Panc1 (cell line): Measurements from ENCODE around the gene FAM174C. TPM values are rescaled to one million over a fixed set of nuclear protein-coding genes. Genes with fewer than 3 reads are reported as not detected.

ENCODE experiments used
- ATAC-seq: fragments of 200-7000 bp; cut with Tn5 transposase; 2 replicates; pipeline ENCODE4 v1.9.1; 2020; ENCODE audit warnings: mild to moderate bottlenecking, moderate library complexity
- BruUV-seq: library from RNA; stranded (reverse); fragments of 400-500 nt; replicated peaks from 2 replicates; lab custom pipeline; 2021; lab: Mats Ljungman, UMichigan
- CTCF ChIA-PET: fragments of 300-600 bp; sonication (Branson Sonifier 250); formaldehyde crosslinking; loops from one replicate; lab custom pipeline; 2022; ENCODE audit warnings: antibody characterized with exemption; lab: Charles Lee
- POLR2A ChIA-PET: fragments of 300-600 bp; sonication (Branson Sonifier 250); formaldehyde crosslinking; loops from one replicate; lab custom pipeline; 2022; ENCODE audit warnings: antibody characterized with exemption; lab: Charles Lee
- DNase-seq: peaks from one replicate; pipeline ENCODE4 v3.0.0-alpha.2; 2010; ENCODE audit warnings: low read depth, low spot score
- H3K27ac ChIP-seq: 2 replicates; pipeline ENCODE4 v1.5.1; 2011; ENCODE audit warnings: mild to moderate bottlenecking, low read length, inconsistent platforms
- H3K27me3 ChIP-seq: fragments of 200-500 bp; sonication (Bioruptor generic); 2 replicates; pipeline ENCODE4 v1.6.0; 2014; ENCODE audit warnings: low read length, inconsistent platforms; ENCODE audit not compliant: control insufficient read depth, insufficient read depth
- H3K36me3 ChIP-seq: fragments of 200-500 bp; sonication (Bioruptor generic); 2 replicates; pipeline ENCODE4 v1.5.1; 2014; ENCODE audit warnings: inconsistent platforms, mild to moderate bottlenecking, low read length, moderate library complexity; ENCODE audit not compliant: control insufficient read depth, insufficient read depth
- H3K4me1 ChIP-seq: 2 replicates; pipeline ENCODE4 v1.5.1; 2011; ENCODE audit warnings: inconsistent platforms, mild to moderate bottlenecking, low read length, moderate library complexity; ENCODE audit not compliant: control insufficient read depth, insufficient read depth
- H3K4me3 ChIP-seq, 2 experiments: 2 replicates each; pipeline ENCODE4 v1.5.1; 2011 to 2012; ENCODE audit warnings: low read depth in 2 of 2, low read length in 2 of 2, mild to moderate bottlenecking in 2 of 2, inconsistent platforms in 1 of 2, moderate library complexity in 1 of 2
- H3K9me3 ChIP-seq: fragments of 200-500 bp; sonication (Bioruptor generic); 2 replicates; pipeline ENCODE4 v1.5.1; 2014; ENCODE audit warnings: low read depth, mild to moderate bottlenecking, inconsistent platforms, low read length, moderate library complexity; ENCODE audit not compliant: control insufficient read depth, insufficient read depth
- CTCF ChIP-seq: fragments of 450-650 bp; IDR thresholded peaks from 2 replicates; pipeline ENCODE4 v1.5.1; 2017; ENCODE audit warnings: mild to moderate bottlenecking
- POLR2AphosphoS5 ChIP-seq: IDR thresholded peaks from 2 replicates; pipeline ENCODE4 v1.6.1; 2012; ENCODE audit warnings: mild to moderate bottlenecking, low read depth, low read length, moderate library complexity
- REST ChIP-seq, 2 experiments: IDR thresholded peaks; 2 replicates each; pipeline ENCODE4 v1.6.1; 2011 to 2012; ENCODE audit warnings: low read depth in 2 of 2, control low read depth in 1 of 2, low read length in 1 of 2, mild to moderate bottlenecking in 1 of 2, moderate library complexity in 1 of 2; ENCODE audit not compliant: insufficient read depth in 1 of 2
- SIN3A ChIP-seq: IDR thresholded peaks from 2 replicates; pipeline ENCODE4 v1.6.1; 2012; ENCODE audit warnings: low read depth, mild to moderate bottlenecking, low read length, moderate library complexity, borderline replicate concordance; ENCODE audit not compliant: insufficient read depth
- TCF7L2 ChIP-seq: IDR thresholded peaks from 2 replicates; pipeline ENCODE4 v1.6.1; 2011; ENCODE audit warnings: mild to moderate bottlenecking, low read depth, low read length, inconsistent platforms
- in situ Hi-C: cut with HindIII; loops from 2 replicates; pipeline ENCODE4 v1.10.0; 2016; ENCODE audit warnings: low sequenced_read_pairs, low pct_unique_long_range_greater_than_20kb
- intact Hi-C: fragments of 100-400 bp; cut with micrococcal nuclease; formaldehyde crosslinking; loops from one replicate; pipeline ENCODE4 v1.10.0; 2022; ENCODE audit not compliant: unreplicated experiment
- total RNA-seq: library from RNA; stranded (reverse); gene quantifications from one replicate; pipeline ENCODE4 v1.2.1, GENCODE V29; 2021; ENCODE audit not compliant: unreplicated experiment

The FAM174C gene
- total RNA-seq, 1 experiment from 2014 or later = 133 TPM

- Histone ChIP-seq H3K27ac (peak overlapping the region; percentile 48; the same call in 1 of the 2 replicates), H3K27me3 (no peaks in the 10 kb centered on the region), H3K4me1 (peaks cover 25% of the 10 kb centered on the region), H3K4me3 (peak overlapping the region; percentile 52), H3K9me3 (no peaks in the 10 kb centered on the region), H3K36me3 (peaks cover 5% of the 10 kb centered on the region; the same call in 1 of the 2 replicates)
- ChIA-PET POLR2A (no interaction called here), CTCF (no interaction called here)
- intact Hi-C loops (no loop called here), in situ Hi-C loops (no loop called here)
- peak; percentile 41 for ATAC-seq
- no peak for DNase-seq
- BruUV-seq = no TSS peak
- TF ChIP-seq POLR2AphosphoS5 = no peak; the same call in 1 of the 2 replicates
- TF ChIP-seq CTCF = peak; percentile 89
- no peak for TF ChIP-seq TCF7L2
- peak; percentile 47; the same call in 1 of the 2 replicates for TF ChIP-seq SIN3A
Observed at GRCh38 chr19:1248786-1249297, 26.5 kb upstream of the FAM174C start.

- intact Hi-C loops (no loop called here), in situ Hi-C loops (no loop called here)
- no peak for DNase-seq
- TF ChIP-seq REST (IDR thresholded peaks at IDR 0.05; ENCODE audit: insufficient read depth in 1 of 2, low read depth in 2 of 2, low read length in 1 of 2) (no peak), POLR2AphosphoS5 (peak; percentile 88)
- Histone ChIP-seq H3K27ac (peak overlapping the region; percentile 63; the same call in 1 of the 2 replicates), H3K27me3 (no peaks in the 10 kb centered on the region), H3K36me3 (peaks cover 5% of the 10 kb centered on the region), H3K4me1 (peaks cover 27% of the 10 kb centered on the region), H3K4me3 (peak overlapping the region; percentile 51 to 59), H3K9me3 (no peaks in the 10 kb centered on the region)
- ChIA-PET POLR2A (no interaction called here), CTCF (no interaction called here)
- peak; percentile 49 for ATAC-seq
- BruUV-seq = no TSS peak
Observed at GRCh38 chr19:1249298-1249989, 25.9 kb upstream of the FAM174C start.

GRCh38 chr19:1249990-1250436 is 25.3 kb upstream of the FAM174C start:
- BruUV-seq = TSS peak; percentile 68
- H3K4me3 ChIP-seq = peak overlapping the region; percentile 59 to 68
- ChIA-PET POLR2A (no interaction called here), CTCF (no interaction called here)
- no peak for TF ChIP-seq POLR2AphosphoS5
- TF ChIP-seq TCF7L2 = 0 out of 2 replicates have a peak, but pooled peaks have one; percentile 59
- no peak for TF ChIP-seq SIN3A
- DNase-seq (no peak), ATAC-seq (no peak)
- H3K27ac ChIP-seq = peak overlapping the region; percentile 63; the same call in 1 of the 2 replicates
- peaks cover 5% of the 10 kb centered on the region for H3K36me3 ChIP-seq
- in situ Hi-C loops (no loop called here), intact Hi-C loops (no loop called here)
- H3K4me1 ChIP-seq = peaks cover 27% of the 10 kb centered on the region
- H3K27me3 ChIP-seq = no peaks in the 10 kb centered on the region
- H3K9me3 ChIP-seq = no peaks in the 10 kb centered on the region
